Motor neuron (in vitro differentiated cells): ENCODE data around the gene TKT. TPM values are rescaled to one million over a fixed set of nuclear protein-coding genes. Genes with fewer than 3 reads are reported as not detected.
A peak's percentile ranks its signal among the peaks of the same experiment; 100 is the strongest.

Experiments
- ATAC-seq, 8 experiments: fragments of 200-7000 bp; cut with Tn5 transposase; replicated peaks in 6 of 8; 2 replicates each; pipeline ENCODE4 v1.8.0; 2021; ENCODE audit warnings: mild to moderate bottlenecking in 8 of 8, moderate library complexity in 8 of 8
- H3K27ac ChIP-seq, 2 donors: fragments of 250-450 bp; sonication (Bioruptor Pico); 2 replicates each; pipeline ENCODE4 v1.9.0; 2021; ENCODE audit warnings: antibody characterized with exemption in 2 of 2, mild to moderate bottlenecking in 2 of 2, moderate library complexity in 1 of 2
- H3K4me1 ChIP-seq, 2 donors: fragments of 250-450 bp; sonication (Bioruptor Pico); replicated peaks in 1 of 2; 2 replicates each; pipeline ENCODE4 v1.6.1; 2021; ENCODE audit warnings: antibody characterized with exemption in 2 of 2, mild to moderate bottlenecking in 2 of 2, moderate library complexity in 1 of 2
- H3K4me3 ChIP-seq, 5 donors: fragments of 250-450 bp; sonication (Bioruptor Pico); 2 replicates each; pipeline ENCODE4 v1.9.0; 2021; ENCODE audit warnings: antibody characterized with exemption in 5 of 5, mild to moderate bottlenecking in 5 of 5, moderate library complexity in 4 of 5
- WGBS, 10 experiments: fragments of 450-650 bp; shearing (Covaris generic); methylation state at CpG; one replicate each; pipeline ENCODE4 v1.0.0; 2022; 5-methylcytosine and 5-hydroxymethylcytosine counted together
- in situ Hi-C, 9 experiments: fragments of 400-800 bp; cut with MboI; loops; one replicate each; pipeline ENCODE4 v1.15.0; 2021; ENCODE audit warnings: low sequenced_read_pairs in 9 of 9, low pct_unique_long_range_greater_than_20kb in 2 of 9; ENCODE audit not compliant: unreplicated experiment in 9 of 9
- total RNA-seq, 8 experiments: library from RNA; unstranded; fragments of 300-600 nt; gene quantifications; 2 replicates each; pipeline versions ENCODE4 v1.2.3 to v1.2.4, GENCODE V29; 2022

Gene TKT
- total RNA-seq, 8 experiments from 2014 or later: 87.0 to 697 (median 139) TPM

GRCh38 chr3:53224536-53224935 is 31.3 kb downstream of the TKT start:
- Histone ChIP-seq H3K27ac (no peak overlapping the region), H3K4me3 (no peak overlapping the region), H3K4me1 (no peaks in the 10 kb centered on the region)
- 70 to 100% (median 95%) methylated on average over 1 to 4 of the region's 5 CpGs; no CpG with 5 or more reads in 3 of the 10 experiments for WGBS, 10 experiments
- no peak for ATAC-seq
- in situ Hi-C loops: no loop called here

GRCh38 chr3:53224026-53224425 is 31.8 kb downstream of the TKT start:
- Histone ChIP-seq H3K4me1 (no peaks in the 10 kb centered on the region), H3K27ac (no peak overlapping the region), H3K4me3 (no peak overlapping the region)
- no peak for ATAC-seq
- WGBS, 10 experiments: no CpG with 5 or more reads among the region's 5 CpGs
- in situ Hi-C loops: no loop called here

GRCh38 chr3:53223541-53223966 is 32.3 kb downstream of the TKT start:
- Histone ChIP-seq H3K4me1 (no peaks in the 10 kb centered on the region), H3K4me3 (no peak overlapping the region), H3K27ac (no peak overlapping the region)
- WGBS, 10 experiments: 60 to 100% methylated on average over 1 of the region's 9 CpGs; no CpG with 5 or more reads in 8 of the 10 experiments
- ATAC-seq: no peak
- in situ Hi-C loops: no loop called here

GRCh38 chr3:53223025-53223424 is 32.8 kb downstream of the TKT start:
- no peak overlapping the region for H3K27ac ChIP-seq
- in situ Hi-C loops: no loop called here
- 33 to 100% (median 50%) methylated on average over 1 to 4 of the region's 7 CpGs; no CpG with 5 or more reads in 4 of the 10 experiments for WGBS, 10 experiments
- no peak overlapping the region for H3K4me3 ChIP-seq
- no peak for ATAC-seq
- no peaks in the 10 kb centered on the region for H3K4me1 ChIP-seq

GRCh38 chr3:53222183-53222901 is 33.5 kb downstream of the TKT start:
- no peak overlapping the region for H3K4me3 ChIP-seq
- WGBS, 10 experiments: 20 to 100% (median 93%) methylated on average over 1 to 6 of the region's 12 CpGs; no CpG with 5 or more reads in 4 of the 10 experiments
- ATAC-seq: no peak
- in situ Hi-C loops: no loop called here
- H3K4me1 ChIP-seq: no peaks in the 10 kb centered on the region
- H3K27ac ChIP-seq: no peak overlapping the region

- in situ Hi-C loops: no loop called here
- H3K4me1 ChIP-seq: no peaks in the 10 kb centered on the region
- H3K27ac ChIP-seq: no peak overlapping the region
- no peak for ATAC-seq
- WGBS, 10 experiments: 50 to 100% (median 83%) methylated on average over 1 to 3 of the region's 3 CpGs; no CpG with 5 or more reads in 3 of the 10 experiments
- H3K4me3 ChIP-seq: no peak overlapping the region
Measured at GRCh38 chr3:53221827-53222182, 34.0 kb downstream of the TKT start.

- in situ Hi-C loops: no loop called here
- Histone ChIP-seq H3K27ac (no peak overlapping the region), H3K4me1 (no peaks in the 10 kb centered on the region), H3K4me3 (no peak overlapping the region)
- ATAC-seq: no peak
- 85 to 100% (median 100%) methylated on average over 1 to 4 of the region's 4 CpGs; no CpG with 5 or more reads in 4 of the 10 experiments for WGBS, 10 experiments
Measured at GRCh38 chr3:53221345-53221744, 34.5 kb downstream of the TKT start.

- WGBS, 10 experiments: 7 to 100% (median 33%) methylated on average over 1 to 10 of the region's 10 CpGs; no CpG with 5 or more reads in 1 of the 10 experiments
- H3K4me1 ChIP-seq: no peaks in the 10 kb centered on the region
- in situ Hi-C loops: no loop called here
- H3K27ac ChIP-seq: no peak overlapping the region
- H3K4me3 ChIP-seq: no peak overlapping the region
- peak; percentile 65 to 96 (median 96) for ATAC-seq
Measured at GRCh38 chr3:53219895-53220483, 35.8 kb downstream of the TKT start.

- in situ Hi-C loops: no loop called here
- H3K4me3 ChIP-seq: no peak overlapping the region
- no peak overlapping the region for H3K27ac ChIP-seq
- WGBS, 10 experiments: 57 to 80% methylated on average over 1 of the region's 2 CpGs; no CpG with 5 or more reads in 8 of the 10 experiments
- no peak for ATAC-seq
- no peaks in the 10 kb centered on the region for H3K4me1 ChIP-seq
Measured at GRCh38 chr3:53218131-53218530, 37.7 kb downstream of the TKT start.

GRCh38 chr3:53217175-53217574 is 38.6 kb downstream of the TKT start:
- ATAC-seq: no peak
- 33 to 100% (median 58%) methylated on average over 1 to 2 of the region's 2 CpGs; no CpG with 5 or more reads in 4 of the 10 experiments for WGBS, 10 experiments
- Histone ChIP-seq H3K4me3 (no peak overlapping the region), H3K4me1 (no peaks in the 10 kb centered on the region), H3K27ac (no peak overlapping the region)
- in situ Hi-C loops: no loop called here

- H3K4me3 ChIP-seq: no peak overlapping the region
- ATAC-seq: no peak
- 0 to 37% (median 29%) methylated on average over 1 to 3 of the region's 3 CpGs; no CpG with 5 or more reads in 3 of the 10 experiments for WGBS, 10 experiments
- in situ Hi-C loops: no loop called here
- H3K27ac ChIP-seq: no peak overlapping the region
- no peaks in the 10 kb centered on the region for H3K4me1 ChIP-seq
Measured at GRCh38 chr3:53216723-53217122, 39.1 kb downstream of the TKT start.

GRCh38 chr3:53215816-53216215 is 40.0 kb downstream of the TKT start:
- Histone ChIP-seq H3K4me3 (no peak overlapping the region), H3K27ac (no peak overlapping the region), H3K4me1 (no peaks in the 10 kb centered on the region)
- 30 to 100% (median 78%) methylated on average over 1 to 2 of the region's 2 CpGs for WGBS, 10 experiments
- no peak for ATAC-seq
- in situ Hi-C loops: no loop called here

GRCh38 chr3:53213276-53213675 is 42.5 kb downstream of the TKT start:
- Histone ChIP-seq H3K4me1 (no peaks in the 10 kb centered on the region), H3K4me3 (no peak overlapping the region), H3K27ac (no peak overlapping the region)
- WGBS, 10 experiments: 67 to 100% (median 95%) methylated on average over 2 to 6 of the region's 7 CpGs; no CpG with 5 or more reads in 3 of the 10 experiments
- in situ Hi-C loops: no loop called here
- no peak for ATAC-seq
